Transverse colon (tissue), 3 donors: ENCODE results near the gene TRIOBP.

Source experiments
- CTCF ChIP-seq, 5 experiments: fragments of 200-600 bp in 3 of 5; fragments of 450-650 bp in 2 of 5; sonication (generic) in 3 of 5; IDR thresholded peaks; 1 replicate in 2 of 5; 2 replicates in 3 of 5; pipeline ENCODE4 v1.5.1; 2016 to 2017; ENCODE audit warnings: antibody characterized with exemption in 5 of 5, inconsistent platforms in 3 of 5, mild to moderate bottlenecking in 2 of 5, moderate library complexity in 1 of 5
- EP300 ChIP-seq: sonication (generic); formaldehyde crosslinking; IDR thresholded peaks from one replicate; pipeline ENCODE4 v1.6.1; 2017; ENCODE audit warnings: antibody characterized with exemption, low read depth

- TF ChIP-seq CTCF (IDR thresholded peaks at IDR 0.05), result no peak
- no peak for TF ChIP-seq EP300
Observed at GRCh38 chr22:37684803-37685615, 11.8 kb upstream of the TRIOBP start.
